CD4-positive, alpha-beta T cell treated with Interleukin-17A for 1 hour (primary cell): ENCODE results near the gene MAP3K2.

Experiments
- DNase-seq: peaks from one replicate; pipeline ENCODE4 v3.0.0-alpha.2; 2020

The MAP3K2 gene

GRCh38 chr2:127280693-127281092 lies 107.1 kb downstream of the MAP3K2 start:
- no peak for DNase-seq

- DNase-seq, result no peak
These were observed 108.0 kb downstream of the MAP3K2 start for GRCh38 chr2:127279781-127280180.

GRCh38 chr2:127278959-127279358 lies 108.8 kb downstream of the MAP3K2 start:
- DNase-seq, result no peak

GRCh38 chr2:127277028-127277427 lies 110.7 kb downstream of the MAP3K2 start:
- DNase-seq, result no peak

- no peak for DNase-seq
These were observed 112.0 kb downstream of the MAP3K2 start for GRCh38 chr2:127275789-127276188.

- no peak for DNase-seq
These were observed 112.4 kb downstream of the MAP3K2 start for GRCh38 chr2:127275356-127275755.

GRCh38 chr2:127270663-127271062 lies 117.1 kb downstream of the MAP3K2 start:
- DNase-seq, result no peak

- no peak for DNase-seq
These were observed 125.9 kb downstream of the MAP3K2 start for GRCh38 chr2:127261804-127262406.

- DNase-seq, result no peak
These were observed 128.4 kb downstream of the MAP3K2 start for GRCh38 chr2:127259355-127259754.

GRCh38 chr2:127256866-127257265 lies 130.9 kb downstream of the MAP3K2 start:
- DNase-seq, result no peak

GRCh38 chr2:127256381-127256780 lies 131.4 kb downstream of the MAP3K2 start:
- no peak for DNase-seq

GRCh38 chr2:127255721-127256120 lies 132.1 kb downstream of the MAP3K2 start:
- DNase-seq, result no peak

- DNase-seq, result no peak
These were observed 132.6 kb downstream of the MAP3K2 start for GRCh38 chr2:127255146-127255545.

- DNase-seq, result no peak
These were observed 133.3 kb downstream of the MAP3K2 start for GRCh38 chr2:127254386-127254981.
